Measurements from ENCODE around the gene PRCD. TPM values are rescaled to one million over a fixed set of nuclear protein-coding genes. Genes with fewer than 3 reads are reported as not detected.
"Not testable (repeated sequence)": the region's sequence is repeated elsewhere in the genome, so short reads cannot be mapped to it uniquely, and the experiment has no call there.

PRCD gene
- total RNA-seq, 1 donor from 2014 or later, result 0.75 TPM

GRCh38 chr17:76532072-76532651 is 7.7 kb upstream of the PRCD start:
- Mint-ChIP-seq H3K9me3 (no peaks in the 10 kb centered on the region), H3K27me3 (ENCODE audit: low read depth) (peaks cover 22% of the 10 kb centered on the region), H3K4me3 (peak overlapping the region; percentile 31), H3K27ac (ENCODE audit: unreplicated experiment) (peak overlapping the region; percentile 24), H3K36me3 (ENCODE audit: low read depth) (no peaks in the 10 kb centered on the region), H3K4me1 (peaks cover 57% of the 10 kb centered on the region)
- no peak for DNase-seq (ENCODE audit: low read depth, low spot score)
- TF ChIP-seq CTCF (conservative IDR thresholded peaks at IDR 0.05), result no peak

GRCh38 chr17:76533640-76534359 is 6.0 kb upstream of the PRCD start:
- H3K9me3 Mint-ChIP-seq; H3K4me3 Mint-ChIP-seq; H3K27ac Mint-ChIP-seq (ENCODE audit: unreplicated experiment); H3K36me3 Mint-ChIP-seq (ENCODE audit: low read depth); DNase-seq (ENCODE audit: low read depth, low spot score): not testable (repeated sequence)
- H3K4me1 Mint-ChIP-seq, result peaks cover 50% of the 10 kb centered on the region
- H3K27me3 Mint-ChIP-seq (ENCODE audit: low read depth), result peaks cover 31% of the 10 kb centered on the region

GRCh38 chr17:76534831-76535732 is 4.8 kb upstream of the PRCD start:
- peak overlapping the region; percentile 19 for H3K27ac Mint-ChIP-seq (ENCODE audit: unreplicated experiment)
- H3K36me3 Mint-ChIP-seq (ENCODE audit: low read depth), result no peaks in the 10 kb centered on the region
- H3K4me3 Mint-ChIP-seq, result peak overlapping the region; percentile 68
- DNase-seq (ENCODE audit: low read depth, low spot score), result no peak
- no peak for TF ChIP-seq CTCF (conservative IDR thresholded peaks at IDR 0.05)
- H3K9me3 Mint-ChIP-seq, result no peaks in the 10 kb centered on the region
- peaks cover 41% of the 10 kb centered on the region for H3K27me3 Mint-ChIP-seq (ENCODE audit: low read depth)
- peaks cover 49% of the 10 kb centered on the region for H3K4me1 Mint-ChIP-seq

GRCh38 chr17:76535788-76536510 is 3.9 kb upstream of the PRCD start:
- no peak for TF ChIP-seq CTCF (conservative IDR thresholded peaks at IDR 0.05)
- Mint-ChIP-seq H3K4me1 (peaks cover 51% of the 10 kb centered on the region), H3K27me3 (ENCODE audit: low read depth) (peaks cover 47% of the 10 kb centered on the region), H3K9me3 (no peaks in the 10 kb centered on the region), H3K27ac (ENCODE audit: unreplicated experiment) (no peak overlapping the region), H3K36me3 (ENCODE audit: low read depth) (no peaks in the 10 kb centered on the region), H3K4me3 (peak overlapping the region; percentile 68)
- no peak for DNase-seq (ENCODE audit: low read depth, low spot score)

GRCh38 chr17:76536511-76537287 is 3.1 kb upstream of the PRCD start:
- TF ChIP-seq CTCF (conservative IDR thresholded peaks at IDR 0.05), result no peak
- Mint-ChIP-seq H3K36me3 (ENCODE audit: low read depth) (no peaks in the 10 kb centered on the region), H3K4me1 (peaks cover 56% of the 10 kb centered on the region), H3K27ac (ENCODE audit: unreplicated experiment) (no peak overlapping the region), H3K4me3 (peak overlapping the region; percentile 47), H3K9me3 (no peaks in the 10 kb centered on the region), H3K27me3 (ENCODE audit: low read depth) (peaks cover 49% of the 10 kb centered on the region)
- no peak for DNase-seq (ENCODE audit: low read depth, low spot score)
